HepG2 (cell line): ENCODE data around the gene MST1R. TPM values are rescaled to one million over a fixed set of nuclear protein-coding genes. Genes with fewer than 3 reads are reported as not detected.

ENCODE experiments used
- ATAC-seq: fragments of 200-7000 bp; cut with Tn5 transposase; 3 replicates; pipeline ENCODE4 v1.9.1; 2020; ENCODE audit warnings: mild to moderate bottlenecking, moderate library complexity
- BruUV-seq: library from RNA; stranded (reverse); fragments of 400-500 nt; replicated peaks from 2 replicates; lab custom pipeline; 2021; lab: Mats Ljungman, UMichigan
- CTCF ChIA-PET: fragments of 300-600 bp; formaldehyde crosslinking; extraction: SDS; loops from one replicate; lab custom pipeline; 2021; ENCODE audit warnings: low total read pairs, inconsistent platforms, low intra/inter-chr PET ratio; lab: Yijun Ruan, JAX
- POLR2A ChIA-PET: fragments of 350-600 bp; sonication (Branson Sonifier 250); formaldehyde crosslinking; loops from one replicate; lab custom pipeline; 2020; ENCODE audit warnings: antibody characterized with exemption, inconsistent platforms; lab: Yijun Ruan, JAX
- DNase-seq: peaks from one replicate; pipeline ENCODE4 v3.0.0-alpha.2; 2015; ENCODE audit warnings: low spot score
- FAIRE-seq: peaks from 3 replicates; lab custom pipeline; 2011; peaks lifted over from hg19 to GRCh38; lab: Jason Lieb, UNC
- H2AFZ ChIP-seq: one replicate; pipeline ENCODE4 v1.6.1; 2011; ENCODE audit warnings: low read length, inconsistent platforms
- H3K27ac ChIP-seq: fragments of 300-600 bp; 3 replicates; pipeline ENCODE4 v1.8.0; 2011; ENCODE audit warnings: mixed run types, mild to moderate bottlenecking, mixed read lengths, low read length, inconsistent platforms; ENCODE audit not compliant: insufficient read depth; ENCODE audit errors: extremely low read length
- H3K27me3 ChIP-seq, 2 experiments: fragments of 200-600 bp in 1 of 2; 2 replicates in 1 of 2; 3 replicates in 1 of 2; pipeline versions ENCODE4 v1.6.0 to v1.8.0; 2011; ENCODE audit warnings: low read length in 2 of 2, mild to moderate bottlenecking in 2 of 2, moderate library complexity in 2 of 2, inconsistent platforms in 1 of 2; ENCODE audit not compliant: insufficient read depth in 2 of 2, control insufficient read depth in 1 of 2
- H3K36me3 ChIP-seq, 2 experiments: fragments of 200-600 bp in 1 of 2; replicated peaks in 1 of 2; 2 replicates in 1 of 2; 3 replicates in 1 of 2; pipeline versions ENCODE4 v1.5.1 to v1.8.0; 2011; ENCODE audit warnings: low read length in 2 of 2, inconsistent platforms in 1 of 2; ENCODE audit not compliant: insufficient read depth in 2 of 2, control insufficient read depth in 1 of 2
- H3K4me1 ChIP-seq: 2 replicates; pipeline ENCODE4 v1.5.1; 2012; ENCODE audit warnings: low read length, inconsistent platforms; ENCODE audit not compliant: insufficient read depth
- H3K4me2 ChIP-seq: 2 replicates; pipeline ENCODE4 v1.6.0; 2011; ENCODE audit warnings: low read depth, low read length, inconsistent platforms
- H3K4me3 ChIP-seq, 3 experiments: fragments of 200-600 bp in 1 of 3; sonication (generic), shearing (Covaris generic) in 1 of 3; replicated peaks in 1 of 3; 2 replicates each; pipeline ENCODE4 v1.5.1; 2011 to 2016; ENCODE audit warnings: low read length in 3 of 3, inconsistent platforms in 2 of 3, low read depth in 2 of 3, mild to moderate bottlenecking in 2 of 3, control low read depth in 1 of 3, mixed read lengths in 1 of 3; ENCODE audit not compliant: insufficient read depth in 1 of 3
- H3K79me2 ChIP-seq: one replicate; pipeline ENCODE4 v1.6.1; 2011; ENCODE audit warnings: low read length, inconsistent platforms; ENCODE audit not compliant: insufficient read depth
- H3K9ac ChIP-seq: 2 replicates; pipeline ENCODE4 v1.6.0; 2011; ENCODE audit warnings: mild to moderate bottlenecking, low read depth, low read length, inconsistent platforms; ENCODE audit not compliant: insufficient read depth
- H3K9me3 ChIP-seq: 2 replicates; pipeline ENCODE4 v1.5.1; 2012; ENCODE audit warnings: mild to moderate bottlenecking, low read length
- H4K20me1 ChIP-seq: 2 replicates; pipeline ENCODE4 v1.6.0; 2011; ENCODE audit warnings: inconsistent platforms, mild to moderate bottlenecking, low read length, moderate library complexity; ENCODE audit not compliant: insufficient read depth
- GLI4 ChIP-seq: sonication (generic); formaldehyde crosslinking; IDR thresholded peaks from 2 replicates; pipeline ENCODE4 v1.5.1; 2020; ENCODE audit warnings: missing genetic modification reagents, mild to moderate bottlenecking, moderate library complexity, borderline replicate concordance
- HIC2 ChIP-seq: sonication (generic); formaldehyde crosslinking; IDR thresholded peaks from 2 replicates; pipeline ENCODE4 v1.9.0; 2022; ENCODE audit warnings: low read depth, missing genetic modification reagents
- HNRNPL ChIP-seq: fragments of 200-400 bp; formaldehyde crosslinking; IDR thresholded peaks from 2 replicates; pipeline ENCODE4 v1.6.1; 2017; ENCODE audit warnings: mild to moderate bottlenecking, low read depth, low read length
- ZNF678 ChIP-seq: sonication (generic); formaldehyde crosslinking; IDR thresholded peaks from 2 replicates; pipeline ENCODE4 v1.4.0; 2020; ENCODE audit warnings: mild to moderate bottlenecking, missing genetic modification reagents
- WGBS: methylation state at CpG from one replicate; pipeline ENCODE4 v1.1.6; 2017; ENCODE audit warnings: low lambda C conversion rate; 5-methylcytosine and 5-hydroxymethylcytosine counted together
- in situ Hi-C: cut with HindIII; loops from 2 replicates; pipeline ENCODE4 v1.10.0; 2017; ENCODE audit warnings: low pct_unique_long_range_greater_than_20kb; ENCODE audit not compliant: extremely low pct_ligation_motif_present
- intact Hi-C: fragments of 100-400 bp; cut with micrococcal nuclease; formaldehyde crosslinking; loops from one replicate; pipeline ENCODE4 v1.10.0; 2022; ENCODE audit not compliant: unreplicated experiment
- polyA plus RNA-seq, 8 experiments: library from polyadenylated mRNA; depleted of rRNA in 3 of 8; stranded (reverse) in 7 of 8; unstranded in 1 of 8; fragments of >200 nt; fragmentation: Illumina TruSeq in 4 of 8; extraction: Trizol in 4 of 8; gene quantifications; 2 replicates each; pipeline versions ENCODE4 v1.2.1 to v1.2.3, GENCODE V29; 2011 to 2016; ENCODE audit warnings: low read depth in 4 of 8, missing spikeins in 1 of 8, mixed read lengths in 1 of 8; ENCODE audit not compliant: insufficient read depth in 1 of 8
- total RNA-seq, 5 experiments: library from RNA; depleted of rRNA; stranded (reverse); fragments of >200 nt; fragmentation: Illumina TruSeq; extraction: Trizol; gene quantifications; 2 replicates each; pipeline ENCODE4 v1.2.3, GENCODE V29; 2016; ENCODE audit warnings: low read depth in 1 of 5
- TF ChIP-seq, protein P1 (sequence below): sonication (generic); formaldehyde crosslinking; IDR thresholded peaks from 2 replicates; pipeline ENCODE4 v1.5.0; 2020; ENCODE audit warnings: mild to moderate bottlenecking, missing genetic modification reagents, moderate library complexity
- TF ChIP-seq, protein P2 (sequence below): sonication (generic); formaldehyde crosslinking; conservative IDR thresholded peaks from 2 replicates; pipeline ENCODE4 v1.8.1; 2023; ENCODE audit warnings: missing genetic modification reagents

MST1R gene
- total and polyA plus RNA-seq, 2 of the 13 experiments (the other 11 are each of a cell fraction or from before 2014, with no cell fraction given), result 0.11 to 0.77 TPM

DNA sequence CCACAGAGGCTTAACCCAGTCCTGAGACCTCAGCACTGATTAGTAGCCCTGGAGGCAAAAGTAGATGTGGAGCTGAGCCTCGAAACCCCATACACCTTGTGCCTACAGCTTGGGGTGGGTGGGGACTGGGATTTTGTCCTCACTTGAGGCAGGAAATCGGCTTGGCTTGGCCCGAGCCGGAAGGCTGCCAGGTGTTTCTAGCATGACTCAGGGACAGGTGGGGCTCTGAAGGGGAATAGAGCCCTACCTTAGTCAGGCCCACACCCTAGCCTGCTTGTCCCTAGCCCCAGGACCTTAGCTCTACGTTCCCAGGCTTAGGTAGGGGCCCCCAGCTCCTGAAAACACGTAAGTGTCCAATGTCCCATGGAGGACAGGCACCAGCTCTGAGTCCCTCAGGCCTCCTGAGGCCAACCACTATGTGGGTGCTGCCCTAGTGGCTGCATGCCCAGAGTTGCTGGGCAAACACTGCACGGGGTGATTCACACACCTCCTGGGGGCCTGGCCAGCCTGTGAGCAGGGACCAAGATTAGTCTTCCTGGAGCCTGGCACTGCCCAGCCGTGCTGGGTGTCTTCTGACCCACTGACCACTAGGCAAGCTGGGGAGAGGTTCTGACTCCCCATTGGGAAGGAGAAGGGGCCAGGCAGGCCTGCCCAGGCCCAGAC is 3.1 kb downstream of the MST1R start:
- no TSS peak for BruUV-seq
- peak; percentile 16 for ATAC-seq

More for the DNA sequence above, 3.1 kb downstream of the MST1R start:
- no peaks in the 10 kb centered on the region for H3K79me2 ChIP-seq
- no peaks in the 10 kb centered on the region for H4K20me1 ChIP-seq
- in situ Hi-C loops (loop anchor here (10.0 kb wide), 1 partner anchor 96 kb away; the partner anchor contains the start of gene INKA1), intact Hi-C loops (loop anchor here (2.0 kb wide), 1 partner anchor 28 kb away; no protein-coding TSS in a partner anchor)
- H3K27ac ChIP-seq, result no peak overlapping the region
- DNase-seq, result no peak
- H3K4me2 ChIP-seq, result peak overlapping the region; percentile 39; the same call in 1 of the 2 replicates
- H3K36me3 ChIP-seq, result no peaks in the 10 kb centered on the region
- H3K9me3 ChIP-seq, result no peaks in the 10 kb centered on the region
- WGBS, result 13% methylated on average over 3 of the region's 8 CpGs
- peak overlapping the region; percentile 32 for H2AFZ ChIP-seq
- peaks cover 1 to 3% of the 10 kb centered on the region in 2 experiments; a peak in 1 of 5 replicates for H3K27me3 ChIP-seq
- FAIRE-seq, result no peak
- peaks cover 39% of the 10 kb centered on the region for H3K4me1 ChIP-seq
- POLR2A ChIA-PET, result no interaction called here
- no peak overlapping the region for H3K9ac ChIP-seq
- H3K4me3 ChIP-seq, result no peak overlapping the region
- TF ChIP-seq ZNF678 (CRISPR knock-in tag), result no peak
- TF ChIP-seq, protein P1, sequence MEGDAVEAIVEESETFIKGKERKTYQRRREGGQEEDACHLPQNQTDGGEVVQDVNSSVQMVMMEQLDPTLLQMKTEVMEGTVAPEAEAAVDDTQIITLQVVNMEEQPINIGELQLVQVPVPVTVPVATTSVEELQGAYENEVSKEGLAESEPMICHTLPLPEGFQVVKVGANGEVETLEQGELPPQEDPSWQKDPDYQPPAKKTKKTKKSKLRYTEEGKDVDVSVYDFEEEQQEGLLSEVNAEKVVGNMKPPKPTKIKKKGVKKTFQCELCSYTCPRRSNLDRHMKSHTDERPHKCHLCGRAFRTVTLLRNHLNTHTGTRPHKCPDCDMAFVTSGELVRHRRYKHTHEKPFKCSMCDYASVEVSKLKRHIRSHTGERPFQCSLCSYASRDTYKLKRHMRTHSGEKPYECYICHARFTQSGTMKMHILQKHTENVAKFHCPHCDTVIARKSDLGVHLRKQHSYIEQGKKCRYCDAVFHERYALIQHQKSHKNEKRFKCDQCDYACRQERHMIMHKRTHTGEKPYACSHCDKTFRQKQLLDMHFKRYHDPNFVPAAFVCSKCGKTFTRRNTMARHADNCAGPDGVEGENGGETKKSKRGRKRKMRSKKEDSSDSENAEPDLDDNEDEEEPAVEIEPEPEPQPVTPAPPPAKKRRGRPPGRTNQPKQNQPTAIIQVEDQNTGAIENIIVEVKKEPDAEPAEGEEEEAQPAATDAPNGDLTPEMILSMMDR (CRISPR knock-in tag), result 0 out of 2 replicates have a peak, but pooled peaks have one; percentile 4
- TF ChIP-seq HNRNPL, result peak; percentile 80; the same call in 1 of the 2 replicates
- TF ChIP-seq, protein P2, sequence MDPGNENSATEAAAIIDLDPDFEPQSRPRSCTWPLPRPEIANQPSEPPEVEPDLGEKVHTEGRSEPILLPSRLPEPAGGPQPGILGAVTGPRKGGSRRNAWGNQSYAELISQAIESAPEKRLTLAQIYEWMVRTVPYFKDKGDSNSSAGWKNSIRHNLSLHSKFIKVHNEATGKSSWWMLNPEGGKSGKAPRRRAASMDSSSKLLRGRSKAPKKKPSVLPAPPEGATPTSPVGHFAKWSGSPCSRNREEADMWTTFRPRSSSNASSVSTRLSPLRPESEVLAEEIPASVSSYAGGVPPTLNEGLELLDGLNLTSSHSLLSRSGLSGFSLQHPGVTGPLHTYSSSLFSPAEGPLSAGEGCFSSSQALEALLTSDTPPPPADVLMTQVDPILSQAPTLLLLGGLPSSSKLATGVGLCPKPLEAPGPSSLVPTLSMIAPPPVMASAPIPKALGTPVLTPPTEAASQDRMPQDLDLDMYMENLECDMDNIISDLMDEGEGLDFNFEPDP (CRISPR knock-in tag), result 0 out of 2 replicates have a peak, but pooled peaks have one; percentile 63
- peak; percentile 64; the same call in 1 of the 2 replicates for TF ChIP-seq HIC2
- no peak for TF ChIP-seq GLI4 (CRISPR knock-in tag)
- CTCF ChIA-PET, result no interaction called here
